ENCODE data around the gene IQGAP3. TPM values are rescaled to one million over a fixed set of nuclear protein-coding genes. Genes with fewer than 3 reads are reported as not detected.

The IQGAP3 gene
- total and polyA plus RNA-seq, 9 donors: 0.05 to 1.2 (median 0.30) TPM; not detected in 1

GRCh38 chr1:156566436-156566835, 5.9 kb downstream of the IQGAP3 start:
- intact Hi-C loops (cut with DNase I): no loop called here
- TF ChIP-seq POLR2A (IDR thresholded peaks at IDR 0.05): no peak
- Histone ChIP-seq H3K36me3 (no peaks in the 10 kb centered on the region), H3K4me3 (no peak overlapping the region), H3K27ac (no peak overlapping the region), H3K9me3 (no peaks in the 10 kb centered on the region), H3K4me1 (ENCODE audit: insufficient read depth) (no peaks in the 10 kb centered on the region), H3K27me3 (no peaks in the 10 kb centered on the region)
- DNase-seq: no peak
- WGBS, 3 donors: 83 to 87% (median 86%) methylated on average over 4 of the region's 4 CpGs

GRCh38 chr1:156565519-156565918, 6.8 kb downstream of the IQGAP3 start:
- Histone ChIP-seq H3K27ac (no peak overlapping the region), H3K4me1 (ENCODE audit: insufficient read depth) (no peaks in the 10 kb centered on the region), H3K36me3 (no peaks in the 10 kb centered on the region), H3K27me3 (no peaks in the 10 kb centered on the region), H3K4me3 (no peak overlapping the region), H3K9me3 (no peaks in the 10 kb centered on the region)
- peak in 1 of 5 donors; percentile 2 for DNase-seq
- intact Hi-C loops (cut with DNase I): no loop called here
- WGBS, 3 donors: 64 to 76% (median 66%) methylated on average over 2 of the region's 2 CpGs
- TF ChIP-seq CTCF (IDR thresholded peaks at IDR 0.05) (no peak), POLR2A (IDR thresholded peaks at IDR 0.05) (no peak), EP300 (IDR thresholded peaks at IDR 0.05) (no peak)

GRCh38 chr1:156560585-156561163, 11.7 kb downstream of the IQGAP3 start:
- peak in 1 of 5 donors; percentile 25 for DNase-seq
- no peaks in the 10 kb centered on the region for H3K27me3 ChIP-seq
- H3K27ac ChIP-seq: no peak overlapping the region
- no peaks in the 10 kb centered on the region for H3K36me3 ChIP-seq
- no peak overlapping the region for H3K4me3 ChIP-seq
- WGBS, 3 donors: 61 to 72% (median 68%) methylated on average over 5 of the region's 5 CpGs
- intact Hi-C loops (cut with DNase I): no loop called here
- TF ChIP-seq EP300 (IDR thresholded peaks at IDR 0.05) (no peak), POLR2A (IDR thresholded peaks at IDR 0.05) (no peak), CTCF (IDR thresholded peaks at IDR 0.05) (no peak)
- H3K9me3 ChIP-seq: no peaks in the 10 kb centered on the region
- no peaks in the 10 kb centered on the region for H3K4me1 ChIP-seq (ENCODE audit: insufficient read depth)

- no peaks in the 10 kb centered on the region for H3K27me3 ChIP-seq
- DNase-seq: no peak
- 57 to 84% (median 75%) methylated on average over 5 of the region's 5 CpGs for WGBS, 3 donors
- H3K36me3 ChIP-seq: no peaks in the 10 kb centered on the region
- TF ChIP-seq EP300 (IDR thresholded peaks at IDR 0.05): no peak
- TF ChIP-seq POLR2A (IDR thresholded peaks at IDR 0.05): no peak
- no peak for TF ChIP-seq CTCF (IDR thresholded peaks at IDR 0.05)
- H3K27ac ChIP-seq: no peak overlapping the region
- H3K4me1 ChIP-seq (ENCODE audit: insufficient read depth): no peaks in the 10 kb centered on the region
- H3K4me3 ChIP-seq: no peak overlapping the region
- intact Hi-C loops (cut with DNase I): no loop called here
- no peaks in the 10 kb centered on the region for H3K9me3 ChIP-seq
Measured at GRCh38 chr1:156559797-156560385, 12.5 kb downstream of the IQGAP3 start.

GRCh38 chr1:156559086-156559796, 13.1 kb downstream of the IQGAP3 start:
- peak in 1 of 5 donors; percentile 8 for DNase-seq
- no peak overlapping the region for H3K27ac ChIP-seq
- intact Hi-C loops (cut with DNase I): no loop called here
- H3K4me1 ChIP-seq (ENCODE audit: insufficient read depth): no peaks in the 10 kb centered on the region
- TF ChIP-seq CTCF (IDR thresholded peaks at IDR 0.05): no peak
- no peak for TF ChIP-seq EP300 (IDR thresholded peaks at IDR 0.05)
- no peaks in the 10 kb centered on the region for H3K36me3 ChIP-seq
- H3K27me3 ChIP-seq: no peaks in the 10 kb centered on the region
- H3K9me3 ChIP-seq: no peaks in the 10 kb centered on the region
- H3K4me3 ChIP-seq: no peak overlapping the region
- WGBS, 3 donors: 78 to 88% (median 79%) methylated on average over 7 of the region's 8 CpGs

Data from ovary (tissue), 9 donors.